K562 (cell line): ENCODE measurements around the gene MGRN1. TPM values are rescaled to one million over a fixed set of nuclear protein-coding genes. Genes with fewer than 3 reads are reported as not detected.
A peak's percentile ranks its signal among the peaks of the same experiment; 100 is the strongest.

ENCODE experiments used
- BMI1 ChIP-seq: fragments of 150-350 bp; IDR thresholded peaks from 2 replicates; pipeline ENCODE4 v1.6.1; 2014; ENCODE audit warnings: low read length
- CBX3 ChIP-seq, 2 experiments: IDR thresholded peaks; 1 replicate in 1 of 2; 2 replicates in 1 of 2; pipeline ENCODE4 v1.6.1; 2012; ENCODE audit warnings: inconsistent platforms in 2 of 2, low read length in 2 of 2, borderline replicate concordance in 1 of 2, control low read depth in 1 of 2
- CLOCK ChIP-seq: fragments of 250-450 bp; sonication (Bioruptor Pico); IDR thresholded peaks from 2 replicates; pipeline ENCODE4 v1.4.0; 2020; ENCODE audit warnings: mild to moderate bottlenecking, moderate library complexity, borderline replicate concordance
- ETV1 ChIP-seq: fragments of 450-650 bp; conservative IDR thresholded peaks from 2 replicates; pipeline ENCODE4 v1.6.1; 2016; ENCODE audit warnings: missing genetic modification characterization, control low read depth, low read depth, missing compliant biosample characterization
- ETV6 ChIP-seq, 3 experiments: fragments of 150-350 bp in 1 of 3; sonication (generic) in 1 of 3; formaldehyde crosslinking in 1 of 3; IDR thresholded peaks; 2 replicates each; pipeline versions ENCODE4 v1.6.1 to v1.8.0; 2014 to 2022; ENCODE audit warnings: borderline replicate concordance in 2 of 3, low read depth in 2 of 3, antibody characterized with exemption in 1 of 3, low read length in 1 of 3, mild to moderate bottlenecking in 1 of 3, missing genetic modification reagents in 1 of 3
- MEF2A ChIP-seq: IDR thresholded peaks from 2 replicates; pipeline ENCODE4 v1.6.1; 2011; ENCODE audit warnings: low read depth, mild to moderate bottlenecking, low read length, moderate library complexity; ENCODE audit not compliant: control insufficient read depth
- POLR2AphosphoS5 ChIP-seq: IDR thresholded peaks from 2 replicates; pipeline ENCODE4 v1.6.1; 2011; ENCODE audit warnings: mild to moderate bottlenecking, low read depth, low read length, moderate library complexity; ENCODE audit not compliant: control insufficient read depth, insufficient read depth
- TAF9B ChIP-seq: fragments of 450-650 bp; IDR thresholded peaks from 2 replicates; pipeline ENCODE4 v1.6.1; 2018; ENCODE audit warnings: mild to moderate bottlenecking; ENCODE audit not compliant: partially characterized antibody
- TCFL5 ChIP-seq: fragments of 250-450 bp; sonication (Bioruptor Pico); conservative IDR thresholded peaks from 2 replicates; pipeline ENCODE4 v1.6.1; 2021; ENCODE audit warnings: mild to moderate bottlenecking, moderate library complexity, matching md5 sums
- ZNF217 ChIP-seq: sonication (generic); formaldehyde crosslinking; IDR thresholded peaks from 2 replicates; pipeline ENCODE4 v1.8.0; 2022; ENCODE audit warnings: mild to moderate bottlenecking, missing genetic modification reagents
- ZNF3 ChIP-seq: fragments of 250-450 bp; sonication (Bioruptor Pico); IDR thresholded peaks from 2 replicates; pipeline ENCODE4 v1.5.0; 2021; ENCODE audit warnings: mild to moderate bottlenecking, moderate library complexity
- ZNF407 ChIP-seq: fragments of 450-650 bp; IDR thresholded peaks from 2 replicates; pipeline ENCODE4 v1.6.1; 2016; ENCODE audit warnings: low read depth
- ZNF696 ChIP-seq: fragments of 250-450 bp; sonication (Bioruptor Pico); conservative IDR thresholded peaks from 2 replicates; pipeline ENCODE4 v1.4.0; 2020; ENCODE audit warnings: mild to moderate bottlenecking, moderate library complexity
- ZNF830 ChIP-seq: fragments of 250-450 bp; sonication (Bioruptor Pico); IDR thresholded peaks from 2 replicates; pipeline ENCODE4 v1.5.0; 2021; ENCODE audit warnings: mild to moderate bottlenecking
- polyA plus RNA-seq, 8 experiments: library from polyadenylated mRNA; depleted of rRNA in 4 of 8; stranded (reverse) in 5 of 8; unstranded in 3 of 8; fragments of >200 nt; fragmentation: Nextera tagmentation in 2 of 8; fragmentation: Illumina TruSeq in 1 of 8; extraction: Ambion mirVana in 2 of 8; extraction: Trizol in 1 of 8; gene quantifications; 2 replicates each; pipeline versions ENCODE4 v1.2.1 to v1.2.3, GENCODE V29; 2011 to 2014; ENCODE audit warnings: inconsistent platforms in 1 of 8, missing spikeins in 1 of 8
- total RNA-seq, 7 experiments: library from RNA; depleted of rRNA in 6 of 7; stranded (reverse); fragments of >200 nt in 6 of 7; fragmentation: Illumina TruSeq in 2 of 7; extraction: Trizol in 2 of 7; gene quantifications; 2 replicates each; pipeline versions ENCODE4 v1.2.1 to v1.2.3, GENCODE V29; 2011 to 2021; ENCODE audit warnings: low replicate concordance in 1 of 7

MGRN1 gene
- total and polyA plus RNA-seq, 9 of the 15 experiments (the other 6 are each of a cell fraction or from before 2014, with no cell fraction given): 0.15 to 37.9 (median 6.0) TPM

GRCh38 chr16:4624827-4625559, 367 bp downstream of the MGRN1 start (continued):
- TF ChIP-seq ETV6 (IDR thresholded peaks at IDR 0.05; ENCODE audit: borderline replicate concordance in 1 of 2, low read depth in 2 of 2, low read length in 1 of 2) (no peak), ETV6 (CRISPR knock-in tag; IDR thresholded peaks at IDR 0.05; ENCODE audit: borderline replicate concordance) (no peak), CLOCK (no peak), TCFL5 (CRISPR knock-in tag) (no peak), ZNF830 (CRISPR knock-in tag) (no peak), POLR2AphosphoS5 (peak; percentile 22; the same call in 1 of the 2 replicates), ZNF407 (no peak), ZNF217 (CRISPR knock-in tag) (no peak), MEF2A (no peak), CBX3 (IDR thresholded peaks at IDR 0.05; ENCODE audit: borderline replicate concordance in 1 of 2, low read length in 2 of 2) (no peak), TAF9B (no peak), BMI1 (no peak), ZNF3 (CRISPR knock-in tag) (no peak), ZNF696 (CRISPR knock-in tag) (no peak), ETV1 (tag) (no peak)
